Spleen (tissue), 7 donors: Measurements from ENCODE around the gene MAML1.

Experiments used
- POLR2AphosphoS5 ChIP-seq, 3 donors: sonication (generic); formaldehyde crosslinking; IDR thresholded peaks; one replicate each; pipeline ENCODE4 v1.5.1; 2017; ENCODE audit warnings: antibody characterized with exemption in 3 of 3
- TF ChIP-seq, protein P1 (sequence below), 11 experiments: fragments of 200-600 bp in 7 of 11; fragments of 450-650 bp in 4 of 11; sonication (generic) in 4 of 11; IDR thresholded peaks in 8 of 11; conservative IDR thresholded peaks in 3 of 11; 1 replicate in 7 of 11; 2 replicates in 4 of 11; pipeline versions ENCODE4 v1.4.0 to v1.8.0; 2016 to 2021; ENCODE audit warnings: antibody characterized with exemption in 11 of 11, inconsistent platforms in 4 of 11, mild to moderate bottlenecking in 1 of 11
- donor health status: DM: no; HTN: no; CAD: no; lungs with moderate emphysema.
- donor health status: DM: no; HTN: no; CAD: no.
- donor health status: DM: no; HTN: no; CAD: no.

DNA sequence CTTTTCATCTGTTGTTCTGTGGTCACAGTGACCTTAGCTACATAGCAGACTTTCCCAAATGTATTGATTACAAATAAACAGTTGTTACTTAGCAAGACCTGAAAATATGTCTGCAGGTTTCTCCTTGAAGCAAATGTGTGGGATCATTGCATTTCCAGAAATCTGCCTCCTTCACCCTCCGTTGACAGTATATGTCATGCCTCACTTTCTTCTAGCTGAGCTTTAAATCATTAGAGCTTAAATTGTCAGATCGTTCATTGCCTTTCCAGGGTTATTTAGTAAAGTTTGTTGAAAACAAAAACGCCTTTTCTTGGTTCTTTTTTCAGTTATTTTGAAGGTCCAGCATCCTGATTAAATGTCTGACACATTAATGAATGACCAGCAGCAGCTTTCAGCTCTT is 2.3 kb upstream of the MAML1 start:
- TF ChIP-seq POLR2AphosphoS5 (IDR thresholded peaks at IDR 0.05) = no peak
- TF ChIP-seq, protein P1, sequence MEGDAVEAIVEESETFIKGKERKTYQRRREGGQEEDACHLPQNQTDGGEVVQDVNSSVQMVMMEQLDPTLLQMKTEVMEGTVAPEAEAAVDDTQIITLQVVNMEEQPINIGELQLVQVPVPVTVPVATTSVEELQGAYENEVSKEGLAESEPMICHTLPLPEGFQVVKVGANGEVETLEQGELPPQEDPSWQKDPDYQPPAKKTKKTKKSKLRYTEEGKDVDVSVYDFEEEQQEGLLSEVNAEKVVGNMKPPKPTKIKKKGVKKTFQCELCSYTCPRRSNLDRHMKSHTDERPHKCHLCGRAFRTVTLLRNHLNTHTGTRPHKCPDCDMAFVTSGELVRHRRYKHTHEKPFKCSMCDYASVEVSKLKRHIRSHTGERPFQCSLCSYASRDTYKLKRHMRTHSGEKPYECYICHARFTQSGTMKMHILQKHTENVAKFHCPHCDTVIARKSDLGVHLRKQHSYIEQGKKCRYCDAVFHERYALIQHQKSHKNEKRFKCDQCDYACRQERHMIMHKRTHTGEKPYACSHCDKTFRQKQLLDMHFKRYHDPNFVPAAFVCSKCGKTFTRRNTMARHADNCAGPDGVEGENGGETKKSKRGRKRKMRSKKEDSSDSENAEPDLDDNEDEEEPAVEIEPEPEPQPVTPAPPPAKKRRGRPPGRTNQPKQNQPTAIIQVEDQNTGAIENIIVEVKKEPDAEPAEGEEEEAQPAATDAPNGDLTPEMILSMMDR (IDR thresholded peaks at IDR 0.05 in 8 of 11, conservative IDR thresholded peaks at IDR 0.05 in 3 of 11) = no peak
